Right atrium auricular region (tissue), 2 donors: Measurements from ENCODE around the gene CERK. TPM values are rescaled to one million over a fixed set of nuclear protein-coding genes. Genes with fewer than 3 reads are reported as not detected.

ENCODE experiments used
- DNase-seq: peaks from one replicate; pipeline ENCODE4 v3.0.0-alpha.2; 2019; ENCODE audit warnings: low spot score
- H3K27ac ChIP-seq, 2 donors: fragments of 200-600 bp; sonication (generic); 1 replicate in 1 of 2; 2 replicates in 1 of 2; pipeline ENCODE4 v1.5.1; 2016 to 2019
- H3K27me3 ChIP-seq, 2 donors: fragments of 200-600 bp; sonication (generic); one replicate each; pipeline versions ENCODE4 v1.5.1 to v1.6.0; 2017 to 2019
- H3K36me3 ChIP-seq: fragments of 200-600 bp; sonication (generic); one replicate; pipeline ENCODE4 v1.5.1; 2016
- H3K4me1 ChIP-seq, 2 donors: fragments of 200-600 bp; sonication (generic); one replicate each; pipeline versions ENCODE4 v1.5.1 to v1.6.0; 2017 to 2019
- H3K4me3 ChIP-seq, 2 donors: fragments of 200-600 bp; sonication (generic); 1 replicate in 1 of 2; 2 replicates in 1 of 2; pipeline ENCODE4 v1.5.1; 2017 to 2019; ENCODE audit warnings: mild to moderate bottlenecking in 1 of 2, moderate library complexity in 1 of 2
- H3K9me3 ChIP-seq, 2 donors: fragments of 200-600 bp; sonication (generic); one replicate each; pipeline ENCODE4 v1.5.1; 2019
- CTCF ChIP-seq, 2 donors: fragments of 200-600 bp; sonication (generic); IDR thresholded peaks; one replicate each; pipeline ENCODE4 v1.5.1; 2019; ENCODE audit warnings: antibody characterized with exemption in 2 of 2
- total RNA-seq, 2 donors: library from RNA; depleted of rRNA; stranded (reverse); fragments of >200 nt; gene quantifications; one replicate each; pipeline ENCODE4 v1.1.0, GENCODE V29; 2016

CERK gene
- total RNA-seq, 2 donors from 2014 or later: 46.0 to 59.8 TPM

GRCh38 chr22:46657996-46658947 lies 79.8 kb downstream of the CERK start:
- H3K27ac ChIP-seq: peak overlapping the region in 1 of 2 donors; percentile 84
- DNase-seq: no peak
- peaks cover 21% of the 10 kb centered on the region for H3K36me3 ChIP-seq
- TF ChIP-seq CTCF (IDR thresholded peaks at IDR 0.05): no peak
- H3K9me3 ChIP-seq: no peaks in the 10 kb centered on the region
- peaks cover 0 to 59% of the 10 kb centered on the region in 2 donors for H3K4me1 ChIP-seq
- no peak overlapping the region for H3K4me3 ChIP-seq
- no peaks in the 10 kb centered on the region for H3K27me3 ChIP-seq

- Histone ChIP-seq H3K27ac (peak overlapping the region in 1 of 2 donors; percentile 88), H3K9me3 (no peaks in the 10 kb centered on the region), H3K4me3 (no peak overlapping the region), H3K4me1 (peaks cover 0 to 66% of the 10 kb centered on the region in 2 donors), H3K36me3 (peaks cover 18% of the 10 kb centered on the region), H3K27me3 (no peaks in the 10 kb centered on the region)
- no peak for DNase-seq
- TF ChIP-seq CTCF (IDR thresholded peaks at IDR 0.05): no peak
Observed at GRCh38 chr22:46657655-46657953, 80.4 kb downstream of the CERK start.

- H3K4me1 ChIP-seq: peaks cover 0 to 68% of the 10 kb centered on the region in 2 donors
- H3K4me3 ChIP-seq: no peak overlapping the region
- H3K9me3 ChIP-seq: no peaks in the 10 kb centered on the region
- DNase-seq: no peak
- peaks cover 18% of the 10 kb centered on the region for H3K36me3 ChIP-seq
- no peaks in the 10 kb centered on the region for H3K27me3 ChIP-seq
- H3K27ac ChIP-seq: peak overlapping the region in 1 of 2 donors; percentile 88
- no peak for TF ChIP-seq CTCF (IDR thresholded peaks at IDR 0.05)
Observed at GRCh38 chr22:46656856-46657654, 81.0 kb downstream of the CERK start.

- Histone ChIP-seq H3K27me3 (no peaks in the 10 kb centered on the region), H3K4me1 (peaks cover 0 to 68% of the 10 kb centered on the region in 2 donors), H3K27ac (peak overlapping the region in 1 of 2 donors; percentile 88), H3K36me3 (peaks cover 18% of the 10 kb centered on the region), H3K9me3 (no peaks in the 10 kb centered on the region), H3K4me3 (no peak overlapping the region)
- no peak for TF ChIP-seq CTCF (IDR thresholded peaks at IDR 0.05)
- DNase-seq: no peak
Observed at GRCh38 chr22:46655861-46656608, 82.0 kb downstream of the CERK start.

- no peak for DNase-seq
- no peak for TF ChIP-seq CTCF (IDR thresholded peaks at IDR 0.05)
- Histone ChIP-seq H3K4me3 (no peak overlapping the region), H3K27ac (peak overlapping the region; percentile 88 to 93), H3K4me1 (peaks cover 0 to 68% of the 10 kb centered on the region in 2 donors), H3K9me3 (no peaks in the 10 kb centered on the region), H3K36me3 (peaks cover 18% of the 10 kb centered on the region), H3K27me3 (no peaks in the 10 kb centered on the region)
Observed at GRCh38 chr22:46654927-46655595, 83.0 kb downstream of the CERK start.
